ENCODE results near the gene SGCB.
"Not testable (repeated sequence)": the region's sequence is repeated elsewhere in the genome, so short reads cannot be mapped to it uniquely, and the experiment has no call there.

SGCB gene, protein sequence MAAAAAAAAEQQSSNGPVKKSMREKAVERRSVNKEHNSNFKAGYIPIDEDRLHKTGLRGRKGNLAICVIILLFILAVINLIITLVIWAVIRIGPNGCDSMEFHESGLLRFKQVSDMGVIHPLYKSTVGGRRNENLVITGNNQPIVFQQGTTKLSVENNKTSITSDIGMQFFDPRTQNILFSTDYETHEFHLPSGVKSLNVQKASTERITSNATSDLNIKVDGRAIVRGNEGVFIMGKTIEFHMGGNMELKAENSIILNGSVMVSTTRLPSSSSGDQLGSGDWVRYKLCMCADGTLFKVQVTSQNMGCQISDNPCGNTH

DNA sequence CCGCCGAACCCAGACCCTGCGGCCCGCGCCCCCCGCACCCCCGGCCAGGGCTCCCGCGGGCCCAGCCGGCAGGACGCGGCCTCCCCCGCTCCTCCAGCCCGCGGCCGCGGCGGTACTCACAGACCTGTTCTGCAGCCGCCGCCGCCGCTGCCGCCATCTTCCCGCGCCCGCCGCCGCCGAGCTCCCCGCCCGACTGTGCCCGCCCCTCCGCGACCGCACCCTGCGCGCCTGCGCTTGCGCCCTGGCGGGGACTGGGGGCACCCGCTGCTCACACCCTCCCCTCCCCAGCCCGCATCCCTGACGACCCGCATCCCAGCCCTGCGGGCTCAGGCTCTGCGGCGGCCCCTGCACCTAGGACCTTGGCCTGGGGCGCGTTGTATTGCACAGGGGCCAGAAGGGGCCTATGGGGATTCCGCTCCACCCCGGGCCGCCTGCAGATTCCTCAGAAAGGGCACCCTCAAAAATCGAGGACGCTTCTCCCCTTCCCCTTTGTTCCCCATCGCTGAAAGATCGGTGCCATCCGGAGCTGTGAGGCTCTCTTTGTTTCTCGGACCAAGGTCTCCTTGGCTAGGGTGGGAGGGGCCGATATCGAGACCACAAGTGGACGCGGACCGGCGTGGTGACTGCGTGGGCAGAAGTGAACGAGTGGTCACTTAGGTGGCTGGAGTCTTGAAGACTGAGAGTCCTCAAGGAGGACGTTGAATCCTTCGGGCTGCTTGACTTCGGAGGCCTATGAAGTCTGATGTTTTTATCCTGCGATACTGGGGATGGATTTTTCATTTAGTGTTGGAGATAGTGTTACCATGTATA is at the start of gene SGCB:
Gene SGCB, minus strand, starts transcription at position 197 of the 810 bp plus-strand sequence. Its CDS starts 40 bp downstream, at position 157.
- DNase-seq (ENCODE audit: low read depth in 2 of 2), result peak; percentile 57 to 61

DNA sequence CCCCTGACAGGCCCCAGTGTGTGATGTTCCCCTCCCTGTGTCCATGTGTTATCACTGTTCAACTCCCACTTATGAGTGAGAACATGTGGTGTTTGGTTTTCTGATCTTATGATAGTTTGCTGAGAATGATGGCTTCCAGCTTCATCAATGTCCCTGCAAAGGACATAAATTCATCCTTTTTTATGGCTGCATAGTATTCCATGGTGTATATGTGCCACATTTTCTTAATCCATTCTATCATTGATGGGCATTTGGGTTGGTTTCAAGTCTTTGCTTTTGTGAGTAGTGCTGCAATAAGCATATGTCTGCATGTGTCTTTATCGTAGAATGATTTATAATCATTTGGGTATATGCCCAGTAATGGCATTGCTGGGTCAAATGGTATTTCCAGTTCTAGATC is 48.3 kb upstream of the SGCB start:
- not testable (repeated sequence) for DNase-seq (ENCODE audit: low read depth in 2 of 2)

DNA sequence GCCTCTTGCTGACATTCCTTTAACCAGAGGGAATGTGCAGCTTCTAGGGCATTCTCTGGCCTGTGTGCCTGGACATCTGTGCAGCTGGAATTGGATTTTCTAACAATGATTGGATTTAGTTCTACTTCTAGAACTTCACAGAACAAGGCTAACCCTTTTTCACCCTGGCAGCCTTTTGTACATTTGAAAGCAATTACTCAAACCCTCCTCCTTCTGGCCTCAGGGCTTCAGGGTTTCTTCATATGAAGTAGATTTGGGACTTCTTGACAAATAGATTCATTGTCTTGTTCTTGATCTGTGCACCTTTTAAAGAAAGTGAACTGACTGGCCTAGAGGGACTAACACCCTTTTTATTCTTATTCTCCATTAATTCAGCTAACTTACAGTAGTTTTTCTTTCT is 43.1 kb upstream of the SGCB start:
- DNase-seq (ENCODE audit: low read depth in 2 of 2), result no peak

DNA sequence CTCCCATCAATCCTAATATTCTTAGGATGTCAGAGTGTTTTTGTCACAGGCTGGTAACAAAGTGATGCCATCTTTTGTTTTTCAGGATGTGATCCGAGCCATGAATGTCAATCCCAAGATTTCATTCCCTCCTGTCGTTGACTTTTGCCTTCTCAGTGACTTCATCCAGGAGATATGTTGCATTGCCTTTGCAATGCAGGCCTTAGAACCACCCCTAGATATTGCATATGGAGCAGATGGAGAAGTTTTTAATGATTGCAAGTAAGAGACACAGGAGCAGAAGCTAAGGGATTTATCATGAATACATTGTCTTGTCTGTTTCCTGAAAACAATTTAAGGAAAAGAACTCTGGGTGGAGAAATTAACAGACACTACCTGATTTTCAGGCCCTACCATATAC is 41.6 kb upstream of the SGCB start:
- no peak for DNase-seq (ENCODE audit: low read depth in 2 of 2)

DNA sequence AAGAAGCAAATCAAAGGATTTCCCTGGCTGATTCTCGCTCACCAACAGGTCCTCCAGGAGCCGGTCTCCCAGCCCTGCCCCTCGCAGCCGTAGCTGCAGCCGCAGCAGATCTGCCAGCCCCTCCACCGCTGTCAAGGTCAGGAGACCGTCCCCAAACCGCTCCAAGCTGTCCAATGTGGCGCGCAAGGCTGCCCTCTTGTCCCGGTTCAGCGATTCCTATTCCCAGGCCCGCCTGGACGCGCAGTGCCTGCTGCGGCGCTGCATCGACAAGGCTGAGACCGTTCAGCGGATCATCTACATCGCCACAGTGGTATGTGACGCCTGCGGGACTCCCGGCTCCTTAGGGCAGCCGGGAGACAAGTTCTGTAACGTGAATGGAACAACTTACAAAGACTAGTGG is 38.6 kb upstream of the SGCB start:
- DNase-seq (ENCODE audit: low read depth in 2 of 2), result no peak

DNA sequence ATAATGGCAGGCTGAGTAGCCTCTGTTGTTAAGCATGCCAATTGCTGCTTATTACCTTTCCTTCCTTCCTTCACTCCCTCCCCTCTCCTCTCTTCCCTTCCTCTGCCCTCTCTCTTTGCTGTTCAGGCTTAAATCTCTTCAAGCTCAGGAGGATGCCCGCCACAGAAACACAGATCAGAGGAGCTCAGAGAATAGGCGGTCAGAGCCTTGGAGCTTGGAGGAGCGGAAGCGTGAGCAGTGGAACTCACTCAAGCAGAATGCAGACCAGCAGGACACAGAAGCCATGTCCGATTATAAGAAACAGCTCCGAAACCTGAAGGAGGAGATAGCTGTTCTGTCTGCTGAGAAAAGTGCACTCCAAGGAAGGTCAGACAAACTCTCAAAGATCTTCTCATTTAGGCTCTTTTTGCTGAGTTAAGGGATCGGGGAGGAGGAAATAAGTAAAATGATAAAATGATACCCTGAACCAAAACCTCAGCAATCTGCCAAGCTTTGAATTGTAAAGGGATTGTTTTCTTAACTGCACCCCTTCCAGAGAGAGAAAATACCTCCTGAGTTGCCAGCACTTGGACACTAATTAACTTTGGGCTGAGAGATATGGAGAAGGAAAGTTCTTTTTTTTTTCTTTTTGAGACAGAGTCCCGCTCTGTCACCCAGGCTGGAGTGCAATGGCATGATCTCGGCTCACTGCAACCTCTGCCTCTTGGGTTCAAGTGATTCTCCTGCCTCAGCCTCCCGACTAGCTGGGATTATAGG is 33.9 kb upstream of the SGCB start:
- no peak for DNase-seq (ENCODE audit: low read depth in 2 of 2)

DNA sequence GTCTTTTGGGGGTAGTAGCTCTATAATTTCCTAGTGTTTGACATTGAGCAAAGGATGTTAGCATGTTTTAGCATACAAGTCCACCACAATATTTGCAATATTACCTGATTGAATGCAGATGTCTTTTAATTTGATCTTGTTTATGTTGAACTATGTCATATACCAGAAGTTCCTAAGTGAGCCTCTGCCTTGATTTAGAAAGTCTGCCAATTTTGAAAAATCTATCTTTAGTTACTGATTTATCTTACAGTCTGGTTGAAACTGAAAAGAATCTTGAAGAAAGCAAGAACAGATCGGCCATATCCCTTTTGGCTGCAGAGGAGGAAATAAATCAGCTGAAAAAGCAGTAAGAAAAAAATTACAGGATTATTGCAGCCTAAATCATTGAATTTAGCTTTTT is 31.5 kb upstream of the SGCB start:
- DNase-seq (ENCODE audit: low read depth in 2 of 2), result no peak

DNA sequence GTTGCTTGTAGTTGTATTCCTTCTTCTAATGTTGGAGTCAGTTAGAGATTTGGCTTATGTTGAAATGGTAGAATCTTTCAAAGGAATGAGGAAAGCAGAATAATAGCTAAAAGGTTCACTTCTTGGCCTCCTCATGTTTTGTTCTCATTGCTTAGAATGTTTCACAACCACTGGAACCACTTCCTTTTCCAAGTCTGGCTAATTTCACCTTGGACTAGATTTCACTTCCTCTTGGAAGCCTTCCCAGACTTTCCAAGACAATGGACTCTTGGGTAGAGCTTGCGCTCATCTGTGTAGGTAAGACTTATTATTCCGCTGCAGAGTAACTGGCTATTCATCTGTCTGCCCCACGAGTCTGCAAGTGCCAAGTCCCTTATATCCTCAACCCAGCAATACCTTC is 21.3 kb upstream of the SGCB start:
- DNase-seq (ENCODE audit: low read depth in 2 of 2), result no peak

DNA sequence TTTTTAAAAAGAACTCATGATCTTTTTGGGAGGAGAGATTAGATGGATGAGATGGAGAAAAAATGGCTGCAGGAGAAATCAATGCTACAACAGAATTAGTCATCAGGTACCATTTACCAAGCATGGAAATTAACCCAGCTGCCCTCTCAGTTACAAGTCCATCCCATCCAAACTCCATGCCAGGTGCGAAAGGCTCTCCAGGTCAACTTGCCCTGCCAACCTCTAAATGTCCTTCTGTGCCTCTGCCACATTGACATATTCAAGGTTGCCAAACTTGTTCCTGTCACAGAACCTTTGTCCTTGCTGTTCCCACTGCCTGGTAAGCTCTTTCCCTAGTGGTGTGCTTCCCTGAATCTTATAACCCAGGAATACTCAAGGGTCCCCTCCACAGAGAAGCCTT is 20.2 kb upstream of the SGCB start:
- DNase-seq (ENCODE audit: low read depth in 2 of 2), result no peak

DNA sequence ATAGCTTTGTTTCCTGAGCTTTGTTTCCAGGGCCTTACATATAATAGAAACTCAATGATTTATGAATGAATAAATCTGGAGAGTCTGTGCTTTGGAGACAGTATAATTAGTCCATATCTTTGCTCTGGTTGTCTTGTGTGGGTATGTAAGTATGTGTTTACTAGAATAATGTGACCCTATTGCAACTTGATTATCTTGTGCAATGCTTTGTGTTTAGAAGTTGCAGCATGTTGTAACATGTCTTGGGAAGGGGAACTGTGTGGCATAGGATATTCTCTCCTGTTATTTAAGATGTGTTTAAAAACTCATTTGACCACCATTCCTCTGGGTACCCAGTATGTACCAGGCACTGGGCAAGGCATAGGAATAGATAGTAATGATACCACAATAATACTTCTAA is 19.1 kb upstream of the SGCB start:
- no peak for DNase-seq (ENCODE audit: low read depth in 2 of 2)

DNA sequence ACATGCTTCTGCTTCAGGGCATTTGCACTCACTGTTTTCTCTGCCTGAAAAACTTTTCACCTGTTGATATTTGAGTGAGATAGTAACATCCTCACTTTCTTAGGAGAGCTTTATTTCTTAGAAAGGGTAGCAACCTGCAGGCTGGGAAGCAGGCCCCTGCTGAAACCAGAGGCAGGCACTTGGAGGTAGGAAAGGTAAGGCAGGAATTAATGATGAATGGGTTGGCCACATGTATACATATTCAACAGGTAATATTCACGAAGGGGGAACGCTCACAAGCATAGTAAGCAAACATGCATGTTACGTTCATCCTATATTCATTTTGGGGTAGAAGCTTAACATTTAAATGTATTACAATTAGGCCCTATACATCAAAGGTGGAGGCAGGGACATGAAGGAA is 16.2 kb upstream of the SGCB start:
- no peak for DNase-seq (ENCODE audit: low read depth in 2 of 2)

DNA sequence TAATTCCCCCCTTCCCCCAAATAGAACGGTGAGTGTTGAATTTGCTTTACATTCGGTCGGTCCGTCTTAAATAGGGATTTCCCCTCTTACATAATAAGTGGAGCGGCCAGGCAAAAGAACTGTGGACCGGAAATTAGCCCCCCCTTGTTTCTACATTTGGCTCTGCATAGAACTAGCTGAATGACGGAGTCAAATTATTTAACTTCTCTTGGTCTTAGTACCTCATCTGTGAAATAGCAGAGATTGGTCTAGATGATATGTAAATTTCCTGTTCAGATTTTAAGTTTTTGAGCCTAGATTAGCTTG is 14.3 kb upstream of the SGCB start:
- DNase-seq (ENCODE audit: low read depth in 2 of 2), result no peak

DNA sequence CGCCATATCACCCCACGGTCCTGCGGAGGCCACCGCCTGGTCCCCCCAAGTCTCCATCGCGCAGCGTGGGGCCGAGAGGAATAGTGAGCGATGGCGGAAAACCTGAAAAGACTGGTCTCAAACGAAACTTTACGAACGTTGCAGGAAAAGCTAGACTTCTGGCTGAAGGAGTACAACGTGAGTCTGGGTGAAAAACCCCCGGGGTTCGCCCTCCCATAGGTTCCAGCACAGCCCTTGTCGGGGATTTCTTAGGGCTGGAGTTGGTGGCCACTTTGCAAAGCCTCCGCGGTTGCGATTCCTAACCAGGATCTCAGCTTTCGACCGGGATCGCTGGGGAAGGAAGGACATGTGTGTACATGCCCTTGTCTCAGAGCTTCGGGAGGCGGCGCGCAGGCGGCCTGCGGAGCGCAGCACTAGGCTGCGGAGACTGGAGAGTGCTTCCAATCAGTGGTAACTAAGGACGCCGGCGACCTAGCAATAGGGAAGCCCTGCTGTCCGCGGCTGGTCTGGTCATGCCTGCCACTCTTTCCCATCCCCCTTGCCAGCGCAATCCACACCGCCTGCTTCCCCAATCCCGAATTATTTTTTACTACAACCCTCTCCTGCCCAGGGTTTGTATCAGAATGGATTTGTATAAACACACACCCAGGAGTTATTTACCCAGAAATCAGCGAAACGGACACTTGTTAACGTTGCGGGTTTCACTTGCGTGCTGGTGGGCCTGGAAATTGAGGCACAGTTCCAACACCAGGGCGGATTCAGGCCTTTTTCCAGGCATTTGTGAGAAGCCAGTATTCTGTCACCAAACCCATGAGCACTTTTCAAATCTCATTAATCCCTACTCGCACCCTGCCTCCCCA is 13.7 kb upstream of the SGCB start:
- no peak for DNase-seq (ENCODE audit: low read depth in 2 of 2)

DNA sequence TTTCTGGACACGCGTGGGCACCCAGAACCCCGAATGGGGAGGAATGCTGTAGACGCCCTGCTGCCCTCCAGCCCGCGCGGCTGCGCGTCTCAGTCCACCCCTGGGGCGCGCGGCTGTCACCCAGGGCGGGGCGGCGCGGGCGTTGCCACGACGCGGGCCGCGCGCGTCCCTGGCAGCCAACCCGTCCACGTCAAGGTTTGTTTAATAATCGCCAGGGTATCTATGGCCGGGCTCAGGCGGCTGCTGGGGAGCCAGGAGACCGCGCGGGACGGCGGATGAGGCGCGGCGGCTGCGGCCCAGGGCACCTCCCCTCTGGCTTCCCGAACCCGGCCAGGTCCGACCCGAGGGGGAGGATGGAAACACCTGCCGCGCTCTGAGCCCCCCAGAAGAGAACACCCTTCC is 13.1 kb upstream of the SGCB start, which contains the start of gene SPATA18:
Gene SPATA18, plus strand, starts transcription at position 92 of the 402 bp plus-strand sequence. CDS start 401 bp downstream, outside the sequence.
- DNase-seq (ENCODE audit: low read depth in 2 of 2), result no peak

DNA sequence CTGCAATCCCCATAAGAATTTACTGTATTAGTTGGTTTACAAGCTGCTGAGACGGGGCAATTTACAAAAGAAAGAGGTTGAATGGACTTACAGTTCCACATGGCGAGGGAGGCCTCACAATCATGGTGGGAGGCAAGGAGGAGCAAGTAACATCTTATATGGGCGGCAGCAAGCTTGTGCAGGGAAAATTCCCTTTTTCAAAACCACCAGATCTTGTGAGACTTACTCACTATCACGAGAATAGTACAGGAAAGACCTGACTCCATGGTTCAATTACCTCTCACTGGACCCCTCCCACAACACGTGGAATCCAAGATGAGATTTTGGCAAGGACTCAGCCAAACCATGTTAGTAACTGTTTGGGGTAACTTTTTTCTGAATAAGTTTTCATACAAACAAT is 11.2 kb upstream of the SGCB start:
- no peak for DNase-seq (ENCODE audit: low read depth in 2 of 2)

DNA sequence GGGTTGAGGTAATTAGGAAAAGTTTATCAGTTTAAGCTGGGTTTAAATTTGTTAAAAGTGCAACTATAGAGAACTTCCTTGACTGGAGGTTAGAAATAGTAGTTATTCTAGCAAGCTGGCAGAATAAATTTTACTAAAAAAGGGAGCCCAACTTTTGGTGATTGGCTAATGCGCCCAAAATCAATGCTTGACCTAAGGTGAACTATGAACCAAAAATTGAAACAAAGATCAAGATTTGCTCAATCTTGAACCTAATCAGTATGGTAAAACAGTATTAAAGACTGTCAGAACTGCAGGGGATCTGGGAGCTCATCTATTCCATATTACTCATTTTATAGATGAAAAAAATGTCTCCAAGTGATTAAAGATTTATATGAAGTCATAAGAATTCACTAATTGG is 6.9 kb upstream of the SGCB start:
- no peak for DNase-seq (ENCODE audit: low read depth in 2 of 2)

DNA sequence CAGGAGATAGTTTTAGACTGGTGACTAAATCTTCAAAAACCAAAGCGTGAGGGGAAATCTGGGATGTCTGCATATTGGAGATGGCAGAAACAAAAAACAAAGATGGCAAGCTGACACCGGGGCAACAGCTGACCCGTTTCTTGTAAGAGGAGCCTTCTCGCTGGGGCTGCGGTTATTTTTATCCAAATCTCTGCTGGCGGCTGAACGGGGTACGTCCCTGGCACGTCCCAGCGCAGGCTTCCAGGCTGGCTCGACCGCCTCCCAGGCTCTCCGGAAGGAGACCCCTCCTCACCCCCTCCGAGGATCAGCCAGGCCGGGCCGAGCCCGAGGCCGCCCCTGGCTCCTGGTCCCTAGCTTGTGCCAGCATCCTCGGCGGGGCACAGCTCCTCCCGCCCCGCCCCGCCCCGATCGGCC is 403 bp downstream of the SGCB start:
- DNase-seq (ENCODE audit: low read depth in 2 of 2), result no peak

DNA sequence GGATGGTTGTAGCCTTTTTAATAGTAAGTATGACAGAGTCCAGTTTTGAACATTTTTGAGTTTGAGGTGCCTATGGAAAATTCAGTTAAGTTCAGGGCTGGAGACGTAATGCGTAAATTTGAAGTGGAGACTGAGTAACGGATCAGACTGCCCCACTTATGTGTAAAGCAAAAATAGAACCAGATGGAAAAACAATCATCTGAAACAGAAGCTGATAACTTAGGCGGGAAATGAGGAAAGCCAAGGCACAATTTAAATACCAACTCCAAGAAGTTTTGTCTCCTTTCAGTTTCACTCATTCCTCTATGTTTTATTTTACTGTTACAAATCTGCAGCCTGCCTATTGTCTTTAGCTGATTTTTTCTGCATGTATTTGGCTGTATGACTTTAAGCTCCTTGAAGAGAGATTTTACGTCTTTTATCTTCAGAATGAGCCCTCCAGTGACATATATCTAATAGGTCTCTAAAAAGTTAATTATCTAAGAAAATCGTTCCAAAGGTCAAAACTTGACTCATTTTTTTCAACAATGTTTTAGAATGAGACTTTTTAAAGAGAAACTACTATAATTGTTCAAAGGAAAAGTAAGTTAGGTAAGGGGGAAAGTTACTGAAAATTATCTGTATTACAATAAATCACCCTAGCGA is 1.1 kb downstream of the SGCB start:
- no peak for DNase-seq (ENCODE audit: low read depth in 2 of 2)

DNA sequence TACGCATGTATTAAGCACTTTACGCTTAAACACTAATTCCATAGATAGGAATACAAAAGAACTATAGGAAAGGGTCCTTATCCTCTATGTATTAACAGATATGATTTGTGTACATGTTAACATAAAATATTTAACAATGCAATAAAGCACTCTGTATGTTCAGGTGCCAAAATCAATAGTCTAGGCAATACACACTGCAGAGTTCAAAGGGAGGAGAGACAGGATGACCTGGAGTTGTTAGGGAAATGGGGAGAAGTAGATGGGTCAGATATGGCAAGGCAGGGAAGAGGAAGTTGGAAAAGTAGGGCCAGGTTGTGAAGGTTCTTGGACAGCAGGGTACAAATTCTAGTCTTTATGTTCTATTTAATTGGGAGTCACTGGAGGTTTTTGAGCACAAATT is 2.9 kb downstream of the SGCB start:
- no peak for DNase-seq (ENCODE audit: low read depth in 2 of 2)

DNA sequence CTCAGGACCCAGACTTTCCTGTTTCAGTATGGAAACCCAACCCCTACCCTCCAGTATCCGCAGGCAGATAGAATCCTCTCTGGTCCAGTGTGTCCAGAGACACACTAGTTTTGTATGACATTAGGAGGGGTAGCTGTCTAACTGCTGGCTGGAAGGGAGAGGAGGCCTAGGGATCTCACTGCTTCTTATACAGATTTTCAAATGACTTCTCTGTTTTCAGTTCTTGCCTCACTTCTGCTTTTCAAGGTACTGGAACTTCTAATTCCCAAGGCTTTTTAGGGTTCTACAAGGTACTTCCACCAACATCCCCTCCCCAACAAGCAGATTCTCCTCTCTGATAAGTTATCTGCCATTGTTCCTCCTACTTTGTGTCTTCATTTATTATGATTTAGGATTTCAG is 6.1 kb downstream of the SGCB start:
- DNase-seq (ENCODE audit: low read depth in 2 of 2), result no peak

DNA sequence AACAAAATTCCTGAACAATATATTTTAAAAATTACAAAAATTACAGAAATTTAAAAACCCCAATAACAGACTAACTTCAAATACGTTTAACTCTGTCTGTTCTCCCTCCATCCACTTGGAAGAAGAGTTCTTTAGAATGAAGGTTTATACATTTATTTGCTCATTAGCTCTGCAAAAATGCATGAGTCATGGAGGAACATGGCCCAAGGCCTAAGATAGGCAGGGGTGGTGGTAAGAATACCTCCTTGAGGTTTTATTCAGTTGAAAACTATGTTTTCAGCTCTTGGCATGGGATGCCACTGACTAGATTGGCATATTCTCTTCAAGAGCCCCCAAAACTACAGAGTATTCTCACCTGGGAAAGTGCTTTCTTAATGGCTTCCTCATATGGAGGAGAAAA is 9.1 kb downstream of the SGCB start:
- DNase-seq (ENCODE audit: low read depth in 2 of 2), result no peak
